Stimulated activated CD4-positive, alpha-beta T cell treated with anti-CD3 and anti-CD28 coated beads, Interleukin-4, amount 100 ng/mL, for 4 hours (primary cell): ENCODE data around the gene KCNJ4.

Source experiments
- DNase-seq, 2 experiments: peaks; one replicate each; pipeline ENCODE4 v3.0.0-alpha.2; 2020

KCNJ4 gene

DNA sequence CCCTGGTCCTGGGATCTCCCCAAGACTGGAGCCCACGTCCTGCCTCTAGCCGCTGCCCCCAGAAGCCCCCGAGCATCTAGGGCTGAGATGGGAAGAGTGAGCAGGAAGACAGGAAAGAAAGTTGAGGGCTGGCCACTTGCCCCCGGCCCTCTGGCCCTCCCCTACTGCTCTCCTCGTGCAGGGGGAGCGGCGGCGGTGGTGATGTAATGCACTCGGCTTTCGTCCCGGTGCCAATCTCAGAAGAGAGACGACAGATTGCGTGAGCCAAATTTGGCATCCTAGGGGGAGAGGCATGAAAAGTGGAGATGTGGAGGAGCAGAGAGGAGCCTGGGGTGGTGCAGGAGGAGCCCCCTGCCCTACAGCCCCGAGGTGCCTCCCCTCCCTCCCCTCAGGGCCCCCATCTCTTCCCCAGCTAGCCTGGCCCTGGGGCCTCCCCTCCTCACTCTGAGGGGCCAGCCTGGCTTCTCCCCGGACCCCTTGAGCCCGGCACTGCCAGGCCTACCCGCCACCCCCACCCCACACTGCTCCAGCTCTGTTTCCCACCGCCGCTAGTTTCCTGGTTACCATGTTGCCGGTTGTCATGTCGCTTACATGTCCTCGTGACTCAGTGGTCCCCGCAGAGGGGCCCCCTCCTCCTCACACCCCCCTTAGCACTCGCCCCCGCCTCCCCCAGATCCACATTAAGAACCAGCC lies 2.5 kb downstream of the KCNJ4 start:
- DNase-seq: no peak

- no peak for DNase-seq
Observed at GRCh38 chr22:38451864-38452263, 3.1 kb downstream of the KCNJ4 start.

DNA sequence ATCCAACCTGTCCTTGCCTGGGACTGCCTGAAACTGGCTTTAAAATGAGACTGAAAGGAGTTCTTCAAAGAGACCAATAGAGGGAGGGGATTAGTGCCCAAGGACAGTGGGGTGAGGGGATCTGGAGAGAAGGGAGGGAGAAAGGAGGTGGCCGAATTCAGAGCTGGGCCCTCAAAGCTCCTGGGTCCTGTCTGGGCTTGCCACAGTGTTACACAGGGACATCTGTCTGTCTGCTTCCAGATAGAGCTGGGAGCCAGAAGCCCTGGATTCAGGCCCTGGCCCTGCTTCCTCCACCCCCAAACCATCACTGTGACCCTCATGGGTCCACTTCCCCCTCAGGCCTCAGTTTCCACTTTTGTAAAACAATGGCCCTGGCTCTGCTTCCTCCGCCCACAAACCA lies 3.6 kb downstream of the KCNJ4 start:
- DNase-seq: no peak

GRCh38 chr22:38450234-38450797 lies 4.7 kb downstream of the KCNJ4 start:
- no peak for DNase-seq

GRCh38 chr22:38449776-38450175 lies 5.2 kb downstream of the KCNJ4 start:
- no peak for DNase-seq

GRCh38 chr22:38448945-38449745 lies 5.9 kb downstream of the KCNJ4 start:
- no peak for DNase-seq

DNA sequence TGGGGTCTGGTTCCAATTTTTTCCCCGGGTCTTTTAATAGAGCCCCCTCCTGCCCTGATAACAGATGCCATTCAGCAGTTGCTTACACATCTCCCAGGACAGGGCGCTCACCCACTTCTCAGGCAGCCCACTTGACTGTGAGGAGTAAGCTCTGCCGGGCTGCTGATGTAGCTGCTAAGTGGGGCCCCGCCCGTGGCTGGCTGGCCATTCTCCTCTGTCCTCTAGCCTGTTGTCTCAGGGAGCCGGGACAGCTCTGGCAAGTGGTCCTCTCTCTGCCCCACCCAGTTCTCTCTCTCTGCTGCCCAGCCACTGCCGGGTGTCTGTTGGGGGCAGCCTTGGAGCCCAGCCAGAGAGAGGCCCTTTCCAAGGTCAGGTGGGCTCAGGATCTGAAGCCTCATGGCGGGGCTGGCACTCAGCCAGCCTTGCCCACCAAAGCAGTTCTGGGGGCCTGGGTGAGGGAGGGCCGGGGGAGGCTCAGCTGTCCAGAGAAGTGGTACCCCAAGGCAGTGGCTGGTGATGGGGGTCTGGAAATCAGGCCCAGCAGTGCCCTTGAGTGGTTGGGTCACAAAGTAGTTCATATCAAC lies 8.9 kb downstream of the KCNJ4 start:
- no peak for DNase-seq

DNA sequence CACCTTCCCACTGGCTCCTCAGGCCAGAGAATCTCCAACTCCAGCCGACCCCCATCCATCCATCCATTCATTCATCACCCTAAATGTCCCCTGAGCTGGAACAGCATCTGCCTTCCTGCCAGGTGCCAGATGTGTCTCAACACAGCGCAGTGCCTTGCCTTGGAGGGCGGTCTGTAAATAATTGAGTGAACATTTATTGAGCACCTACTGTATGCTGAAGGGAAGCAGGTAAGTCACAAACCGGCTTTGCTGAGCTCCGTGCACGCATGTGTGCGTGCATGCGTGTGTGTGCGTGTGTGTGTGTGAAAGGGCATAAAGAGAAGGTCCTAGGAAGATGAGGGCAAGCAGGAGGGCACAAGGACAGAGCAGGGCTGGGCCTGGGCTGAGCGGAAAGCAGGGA lies 10.2 kb downstream of the KCNJ4 start:
- DNase-seq: no peak

DNA sequence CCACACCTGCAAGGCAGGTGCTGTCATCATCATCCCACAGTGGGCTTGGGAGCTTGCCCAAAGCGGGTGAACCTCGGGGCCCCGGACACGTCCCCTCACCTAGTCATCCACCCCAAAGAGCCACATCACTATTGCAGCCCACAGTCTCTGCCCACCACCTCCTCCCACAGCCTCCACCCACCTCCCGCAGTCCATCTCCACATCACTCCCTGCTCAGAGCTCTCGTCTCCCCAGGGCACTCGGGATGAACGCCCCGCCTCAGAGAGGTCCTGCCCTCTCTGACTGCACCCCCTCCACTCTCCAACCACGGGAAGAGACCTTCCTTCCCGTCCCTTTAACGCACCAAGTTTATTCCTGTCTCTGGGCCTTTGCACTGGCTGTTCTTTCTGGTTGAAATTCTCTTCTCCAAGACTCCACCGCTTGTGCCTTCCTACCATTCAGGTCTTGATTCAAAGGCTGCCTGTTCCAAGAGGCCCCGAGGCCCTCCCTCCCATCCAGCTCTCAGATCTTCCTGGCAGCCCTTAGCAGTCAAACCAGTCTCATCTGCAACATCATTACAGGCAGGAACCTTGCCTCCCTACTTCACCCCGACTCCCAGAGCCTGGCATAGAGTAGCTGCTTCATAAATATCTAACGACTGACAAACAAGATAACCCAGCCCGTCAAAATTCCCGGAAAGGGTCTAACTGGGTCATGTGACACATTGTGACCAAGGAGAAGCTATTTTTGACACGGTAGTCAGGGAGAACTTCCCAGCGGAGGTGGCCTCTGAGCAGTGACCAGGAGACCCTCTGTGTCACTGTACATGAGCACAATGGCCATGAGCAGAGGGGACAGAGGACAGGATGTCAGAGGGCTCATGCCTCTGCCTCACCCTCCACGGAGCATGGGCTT lies 11.1 kb downstream of the KCNJ4 start:
- DNase-seq: no peak

DNA sequence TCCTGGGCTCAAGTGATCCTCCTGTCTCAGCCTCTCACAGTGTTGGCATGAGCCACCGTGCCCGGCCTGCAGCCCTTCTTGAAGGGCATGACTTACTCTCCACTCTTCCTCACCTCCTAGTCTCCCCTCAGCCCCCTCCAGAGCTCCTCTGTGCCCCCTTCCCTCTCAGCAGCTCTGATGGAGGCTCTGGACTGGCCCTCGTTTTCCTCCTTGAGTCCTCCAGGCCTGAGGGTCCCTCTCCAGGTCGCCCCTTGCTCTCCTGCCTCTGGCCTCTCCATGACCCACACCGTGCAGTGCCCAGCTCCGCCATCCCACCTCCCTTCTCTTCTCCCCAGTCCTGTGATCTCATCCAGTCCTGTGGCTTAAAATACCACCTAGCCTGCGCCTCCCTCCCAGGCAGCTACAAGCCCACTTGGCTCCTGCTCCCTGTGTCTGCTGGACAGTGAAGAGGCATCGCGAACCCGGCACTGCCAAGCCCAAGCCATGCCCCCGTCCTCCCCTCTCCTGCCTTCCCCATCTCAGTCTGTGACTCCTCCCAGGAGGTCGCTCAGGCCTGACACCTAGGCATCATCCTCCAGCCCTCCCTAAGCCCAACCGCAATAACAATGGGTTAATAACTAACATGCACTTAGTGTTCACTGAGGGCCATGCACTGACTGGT lies 11.9 kb downstream of the KCNJ4 start:
- no peak for DNase-seq

- DNase-seq: no peak
Observed at GRCh38 chr22:38441620-38442287, 13.2 kb downstream of the KCNJ4 start.

DNA sequence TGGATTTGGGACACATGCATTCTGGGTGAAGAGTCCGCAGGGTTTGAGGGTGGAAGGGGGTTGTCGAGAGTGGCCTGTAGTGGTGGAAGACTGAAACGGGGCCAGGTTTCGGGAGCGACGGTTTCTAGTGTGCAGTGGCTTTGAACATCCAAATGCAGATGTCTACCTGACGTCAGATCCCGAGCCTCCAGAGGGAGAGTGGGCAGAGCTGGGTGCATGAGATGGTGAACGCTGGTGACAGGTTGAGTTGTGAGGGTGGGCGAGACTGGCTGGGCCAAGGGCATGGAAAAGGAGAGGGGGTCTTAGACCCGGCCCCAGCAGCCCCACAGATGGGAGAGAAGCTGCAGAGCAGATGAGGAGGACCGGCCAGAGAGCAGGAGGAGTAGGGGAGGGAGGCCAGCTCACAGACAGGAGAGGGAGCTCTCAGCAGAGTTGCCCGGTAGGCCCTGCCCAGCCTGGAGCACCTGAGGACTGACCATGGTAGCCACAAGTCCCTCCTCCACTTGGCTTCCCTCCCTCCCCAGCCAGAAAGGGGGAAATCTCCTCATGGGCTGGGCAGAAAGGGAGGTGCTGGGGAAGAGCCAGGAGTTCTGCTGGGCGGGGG lies 14.2 kb downstream of the KCNJ4 start:
- no peak for DNase-seq

GRCh38 chr22:38437416-38437815 lies 17.6 kb downstream of the KCNJ4 start:
- no peak for DNase-seq

DNA sequence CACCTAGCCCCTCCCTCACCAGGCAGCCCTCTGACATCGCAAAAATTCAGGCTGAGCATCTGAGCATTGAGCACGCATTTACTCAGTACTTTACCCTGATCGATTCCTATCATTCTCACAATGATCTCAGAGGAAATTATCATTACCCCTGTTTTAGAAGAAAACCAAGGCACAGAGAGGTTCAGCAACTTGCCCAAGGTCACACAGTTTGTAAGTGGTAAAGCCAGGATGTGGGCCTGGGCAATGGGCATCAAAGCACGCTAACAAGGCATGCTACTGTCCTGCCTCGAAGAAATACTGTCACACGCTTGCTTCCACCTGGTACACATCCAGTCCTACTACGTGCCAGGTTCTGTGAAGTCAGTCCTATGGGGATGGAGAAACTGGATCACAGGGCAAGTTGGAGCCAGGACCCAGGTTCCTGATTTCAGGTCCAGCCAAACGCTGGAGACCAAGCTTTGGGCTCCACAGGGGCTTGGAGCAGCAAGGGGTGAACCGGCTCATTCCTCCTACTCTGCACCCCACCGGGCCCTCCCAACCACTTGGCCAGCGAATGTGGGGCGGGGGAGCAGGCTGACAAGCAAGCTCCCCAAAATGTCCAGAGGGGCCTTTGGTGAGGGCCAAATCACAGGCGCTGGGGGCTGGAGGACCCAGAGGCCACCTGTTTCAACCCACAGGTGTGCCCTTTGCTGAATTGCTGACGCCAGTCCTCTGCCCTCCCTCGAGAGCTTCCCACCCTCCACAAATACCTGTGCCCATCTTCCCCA lies 18.2 kb downstream of the KCNJ4 start:
- no peak for DNase-seq

DNA sequence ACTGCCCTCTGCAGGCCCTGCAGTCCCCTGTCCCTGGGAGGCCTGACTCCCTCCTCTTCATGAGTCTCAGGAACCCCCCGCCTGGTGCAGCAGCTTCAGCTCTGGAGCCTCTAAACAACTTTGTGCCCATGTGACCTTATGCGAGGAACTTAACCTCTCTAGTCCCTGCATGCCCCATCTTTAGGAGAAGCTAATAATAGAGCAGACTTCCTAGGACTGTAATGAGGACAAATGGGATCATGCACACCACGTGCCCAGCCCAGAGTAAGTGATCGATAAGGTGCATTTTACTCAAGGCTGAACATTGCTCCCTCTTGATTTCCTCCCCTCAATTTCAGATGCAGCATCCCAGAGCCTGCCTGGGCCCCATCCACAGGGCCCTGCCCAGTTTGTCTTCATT lies 19.0 kb downstream of the KCNJ4 start:
- no peak for DNase-seq

- no peak for DNase-seq
Observed at GRCh38 chr22:38435010-38435409, 20.0 kb downstream of the KCNJ4 start.

DNA sequence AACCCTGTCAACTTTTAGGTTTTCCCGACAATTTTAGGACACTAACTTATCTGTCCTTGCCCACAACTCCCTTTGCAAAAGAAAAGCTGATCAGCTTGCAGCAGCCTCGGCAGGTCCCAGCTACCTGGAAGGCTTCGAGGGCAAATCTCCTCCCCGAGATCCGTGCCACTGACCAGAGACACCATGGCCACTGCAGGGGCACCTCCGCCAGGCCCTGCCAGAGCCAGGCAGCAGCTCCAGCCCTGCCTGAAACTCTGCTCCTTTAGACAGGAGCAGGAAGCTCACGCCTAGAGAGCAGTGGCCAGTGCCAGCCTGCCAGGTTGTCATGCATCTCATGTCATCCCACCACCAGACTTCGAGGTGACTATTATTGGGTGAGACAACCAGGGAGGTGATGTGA lies 21.1 kb downstream of the KCNJ4 start:
- no peak for DNase-seq

DNA sequence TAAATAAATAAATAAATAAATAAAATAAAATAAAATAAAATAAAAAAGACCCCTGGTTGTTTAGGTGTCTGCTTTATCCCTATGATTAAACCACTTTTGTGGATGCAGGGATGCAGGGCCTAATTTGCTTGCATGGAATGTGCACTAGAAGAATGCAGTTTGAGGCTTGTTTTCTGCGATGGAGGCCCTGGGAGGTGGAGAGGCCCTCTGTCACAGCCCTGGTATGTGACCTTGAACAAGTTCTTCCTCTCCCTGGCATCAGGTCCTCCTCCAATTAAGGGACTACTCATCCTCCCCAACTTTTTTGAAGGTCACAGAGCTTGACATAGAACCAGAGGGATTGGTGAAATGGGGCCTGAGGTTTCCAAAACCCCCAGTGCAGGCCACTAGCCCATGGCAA lies 22.7 kb downstream of the KCNJ4 start:
- no peak for DNase-seq

GRCh38 chr22:38431266-38432010 lies 23.6 kb downstream of the KCNJ4 start:
- no peak for DNase-seq
